ENCODE measurements around the gene ZNF518A. TPM values are rescaled to one million over a fixed set of nuclear protein-coding genes. Genes with fewer than 3 reads are reported as not detected.

The ZNF518A gene
- total and polyA plus RNA-seq, 9 of the 15 experiments (the other 6 are each of a cell fraction or from before 2014, with no cell fraction given), result 6.3 to 30.0 (median 17.4) TPM

GRCh38 chr10:96129387-96130325 is at the start of gene ZNF518A (continued):
- no peak for TF ChIP-seq KAT2B (IDR thresholded peaks at IDR 0.05; ENCODE audit: low read depth, low read length)
- no peak for TF ChIP-seq BRF1 (IDR thresholded peaks at IDR 0.05; ENCODE audit: borderline replicate concordance, extremely low read depth, insufficient read length)
- no peak for TF ChIP-seq ZNF224 (CRISPR knock-in tag; IDR thresholded peaks at IDR 0.05)
- TF ChIP-seq TFAM (CRISPR knock-in tag; conservative IDR thresholded peaks at IDR 0.05), result no peak
- TF ChIP-seq ETV5 (CRISPR knock-in tag; IDR thresholded peaks at IDR 0.05; ENCODE audit: low read depth), result peak; percentile 89
- no peak for TF ChIP-seq THAP7 (CRISPR knock-in tag; IDR thresholded peaks at IDR 0.05)
- peak; percentile 44; the same call in 1 of the 2 replicates for TF ChIP-seq CREB3L1 (IDR thresholded peaks at IDR 0.05; ENCODE audit: borderline replicate concordance, low read depth)
- TF ChIP-seq E2F5 (CRISPR knock-in tag; IDR thresholded peaks at IDR 0.05), result 0 out of 2 replicates have a peak, but pooled peaks have one; percentile 12
- peak; percentile 90 for TF ChIP-seq SUPT5H (IDR thresholded peaks at IDR 0.05)
- no peak for TF ChIP-seq FIP1L1 (IDR thresholded peaks at IDR 0.05; ENCODE audit: low read depth, low read length, poor library complexity, severe bottlenecking)
- no peak for TF ChIP-seq ZNF436 (CRISPR knock-in tag; IDR thresholded peaks at IDR 0.05)
- TF ChIP-seq MED1 (CRISPR knock-in tag; IDR thresholded peaks at IDR 0.05; ENCODE audit: borderline replicate concordance), result no peak
- TF ChIP-seq BRCA1 (IDR thresholded peaks at IDR 0.05), result no peak
- no peak for TF ChIP-seq BRCA1 (CRISPR knock-in tag; IDR thresholded peaks at IDR 0.05)
- peak; percentile 81 for TF ChIP-seq CREM (IDR thresholded peaks at IDR 0.05; ENCODE audit: low read depth)
- TF ChIP-seq ZNF518B (CRISPR knock-in tag; IDR thresholded peaks at IDR 0.05), result no peak
- peak; percentile 14 for TF ChIP-seq PRPF4 (IDR thresholded peaks at IDR 0.05; ENCODE audit: insufficient read depth, low read depth, low read length, poor library complexity, severe bottlenecking)
- TF ChIP-seq CHCHD3 (CRISPR knock-in tag; IDR thresholded peaks at IDR 0.05), result no peak
- no peak for TF ChIP-seq EGR1 (conservative IDR thresholded peaks at IDR 0.05)
